ENCODE results near the gene TGM3.

GRCh38 chr20:2298116-2298515 lies 2.3 kb downstream of the TGM3 start:
- no peak for TF ChIP-seq CTCF (IDR thresholded peaks at IDR 0.05; ENCODE audit: poor library complexity, severe bottlenecking)
- TF ChIP-seq SMC3 (conservative IDR thresholded peaks at IDR 0.05; ENCODE audit: poor library complexity) = no peak
- no peak for TF ChIP-seq RAD21 (conservative IDR thresholded peaks at IDR 0.05)

All from neural cell (in vitro differentiated cells).